Left kidney (tissue), 2 donors: ENCODE data around the gene SKAP2. TPM values are rescaled to one million over a fixed set of nuclear protein-coding genes. Genes with fewer than 3 reads are reported as not detected.
A peak's percentile ranks its signal among the peaks of the same experiment; 100 is the strongest.

Experiments
- DNase-seq: peaks from one replicate; pipeline ENCODE4 v3.0.0-alpha.2; 2013
- polyA plus RNA-seq: library from polyadenylated mRNA; unstranded; fragments of 120-200 nt; gene quantifications from one replicate; pipeline ENCODE4 v1.2.1, GENCODE V29; 2013; ENCODE audit not compliant: insufficient read length

SKAP2 gene
- polyA plus RNA-seq, 1 donor: 22.4 TPM

- DNase-seq: no peak
Observed at GRCh38 chr7:26664735-26665416, 199.5 kb downstream of the SKAP2 start.

- no peak for DNase-seq
Observed at GRCh38 chr7:26664274-26664673, 200.1 kb downstream of the SKAP2 start.

- no peak for DNase-seq
Observed at GRCh38 chr7:26663874-26664273, 200.5 kb downstream of the SKAP2 start.

GRCh38 chr7:26662646-26663045 lies 201.7 kb downstream of the SKAP2 start:
- DNase-seq: no peak

- no peak for DNase-seq
Observed at GRCh38 chr7:26659121-26659520, 205.3 kb downstream of the SKAP2 start.

- no peak for DNase-seq
Observed at GRCh38 chr7:26658389-26659084, 205.9 kb downstream of the SKAP2 start.

GRCh38 chr7:26657686-26658388 lies 206.6 kb downstream of the SKAP2 start:
- DNase-seq: no peak

- DNase-seq: no peak
Observed at GRCh38 chr7:26657206-26657641, 207.2 kb downstream of the SKAP2 start.

- no peak for DNase-seq
Observed at GRCh38 chr7:26656735-26657134, 207.7 kb downstream of the SKAP2 start.

- DNase-seq: no peak
Observed at GRCh38 chr7:26655781-26656180, 208.6 kb downstream of the SKAP2 start.

- DNase-seq: peak; percentile 59
Observed at GRCh38 chr7:26653430-26654399, 210.7 kb downstream of the SKAP2 start.

GRCh38 chr7:26652401-26653100 lies 211.8 kb downstream of the SKAP2 start:
- DNase-seq: no peak

GRCh38 chr7:26650103-26650502 lies 214.3 kb downstream of the SKAP2 start:
- DNase-seq: no peak

GRCh38 chr7:26649388-26649787 lies 215.0 kb downstream of the SKAP2 start:
- no peak for DNase-seq

GRCh38 chr7:26648554-26648953 lies 215.8 kb downstream of the SKAP2 start:
- DNase-seq: no peak

GRCh38 chr7:26646336-26647048 lies 217.9 kb downstream of the SKAP2 start:
- no peak for DNase-seq

- no peak for DNase-seq
Observed at GRCh38 chr7:26645121-26645520, 219.3 kb downstream of the SKAP2 start.

GRCh38 chr7:26642416-26642815 lies 222.0 kb downstream of the SKAP2 start:
- no peak for DNase-seq

- DNase-seq: no peak
Observed at GRCh38 chr7:26639695-26640094, 224.7 kb downstream of the SKAP2 start.

- DNase-seq: no peak
Observed at GRCh38 chr7:26639111-26639510, 225.3 kb downstream of the SKAP2 start.

GRCh38 chr7:26638140-26638539 lies 226.2 kb downstream of the SKAP2 start:
- DNase-seq: no peak
